ENCODE data around the gene CNN1. TPM values are rescaled to one million over a fixed set of nuclear protein-coding genes. Genes with fewer than 3 reads are reported as not detected.

CNN1 gene
- polyA plus RNA-seq, 1 of the 3 experiments (the other 2 are of a cell fraction): 4.6 TPM

DNA sequence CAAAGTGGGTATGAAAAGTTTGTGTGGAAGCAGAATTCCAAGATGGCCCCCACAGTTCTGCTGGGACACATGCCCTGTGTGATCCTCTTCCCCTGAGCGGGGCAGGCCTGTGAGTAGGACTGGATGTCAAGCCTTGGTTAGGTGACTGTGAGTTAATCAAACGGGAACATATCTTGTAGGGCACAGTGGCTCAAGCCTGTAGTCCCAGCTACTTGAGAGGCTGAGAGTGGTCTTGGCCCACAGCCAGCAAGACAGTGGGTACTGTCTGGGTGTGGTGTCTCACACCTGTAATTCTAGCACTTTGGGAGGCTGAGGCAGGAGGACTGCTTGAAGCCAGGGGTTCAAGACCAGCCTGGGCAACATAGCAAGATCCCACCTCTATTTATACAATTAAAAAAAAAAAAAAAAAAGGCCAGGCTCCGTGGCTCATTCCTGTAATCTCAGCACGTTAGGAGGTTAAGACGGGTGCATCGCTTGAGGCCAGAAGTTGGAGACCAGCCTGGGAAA is 39.4 kb upstream of the CNN1 start (continued):
- TF ChIP-seq SMC3 (IDR thresholded peaks at IDR 0.05; ENCODE audit: low read depth, low read length) (no peak), FOXM1 (IDR thresholded peaks at IDR 0.05; ENCODE audit: low read depth) (no peak), FOSL2 (IDR thresholded peaks at IDR 0.05; ENCODE audit: borderline replicate concordance, low read depth) (no peak)

DNA sequence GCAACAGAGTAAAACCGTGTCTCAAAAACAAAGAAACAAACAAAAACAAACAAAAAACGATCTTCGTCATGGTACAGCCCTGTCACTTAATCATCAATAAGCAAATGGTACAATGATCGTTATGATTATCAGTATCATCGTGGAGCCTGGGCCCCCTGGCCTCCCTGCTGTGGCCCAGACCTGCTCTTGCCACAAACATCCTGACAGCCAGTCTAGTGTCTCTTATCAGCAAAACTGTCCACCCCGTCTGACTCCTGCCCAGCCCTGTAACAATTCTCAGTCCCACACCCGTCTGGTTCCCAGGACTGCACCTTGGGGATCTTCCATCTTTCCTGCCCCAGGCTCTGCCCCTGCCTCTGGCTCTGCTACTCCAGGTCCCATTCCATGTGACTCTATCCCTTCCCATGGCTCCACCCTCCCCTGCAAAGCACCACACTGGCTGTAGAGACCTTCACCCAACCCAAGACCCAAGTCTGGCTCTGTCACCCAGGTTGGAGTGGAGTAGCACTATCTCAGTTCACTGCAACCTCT is 38.7 kb upstream of the CNN1 start:
- no peaks in the 10 kb centered on the region for H3K9me3 ChIP-seq
- no peak overlapping the region; a peak in 1 of 4 replicates for H3K27ac ChIP-seq (ENCODE audit: low read depth in 2 of 2, low read length in 1 of 2)
- H3K27me3 ChIP-seq (ENCODE audit: insufficient read depth): no peaks in the 10 kb centered on the region
- no peak overlapping the region for H2AFZ ChIP-seq (ENCODE audit: low read depth)
- no peak for TF ChIP-seq RAD21 (IDR thresholded peaks at IDR 0.05; ENCODE audit: low read length)
- TF ChIP-seq, protein P1, sequence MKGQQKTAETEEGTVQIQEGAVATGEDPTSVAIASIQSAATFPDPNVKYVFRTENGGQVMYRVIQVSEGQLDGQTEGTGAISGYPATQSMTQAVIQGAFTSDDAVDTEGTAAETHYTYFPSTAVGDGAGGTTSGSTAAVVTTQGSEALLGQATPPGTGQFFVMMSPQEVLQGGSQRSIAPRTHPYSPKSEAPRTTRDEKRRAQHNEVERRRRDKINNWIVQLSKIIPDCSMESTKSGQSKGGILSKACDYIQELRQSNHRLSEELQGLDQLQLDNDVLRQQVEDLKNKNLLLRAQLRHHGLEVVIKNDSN (IDR thresholded peaks at IDR 0.05; ENCODE audit: borderline replicate concordance, low read depth): no peak
- no peak for TF ChIP-seq CHD2 (IDR thresholded peaks at IDR 0.05; ENCODE audit: low read length, partially characterized antibody)
- H3K79me2 ChIP-seq (ENCODE audit: insufficient read depth): peaks cover 21% of the 10 kb centered on the region; the same call in 1 of the 2 replicates
- WGBS (ENCODE audit: low lambda C conversion rate): 87% methylated on average over 7 of the region's 7 CpGs
- H3K4me3 ChIP-seq (ENCODE audit: low read depth in 2 of 2, low read length in 1 of 2): no peak overlapping the region
- H4K20me1 ChIP-seq (ENCODE audit: insufficient read depth): peaks cover 8% of the 10 kb centered on the region; the same call in 1 of the 2 replicates
- H3K9me2 ChIP-seq: no peaks in the 10 kb centered on the region
- CTCF ChIA-PET: interaction anchor here (1.3 kb wide), 1 partner anchor 15 kb away, joined by 3 read pairs; no protein-coding TSS in a partner anchor
- peaks cover 3% of the 10 kb centered on the region for H3F3A ChIP-seq (replicated peaks; ENCODE audit: insufficient read depth)
- H3K4me2 ChIP-seq: no peak overlapping the region
- no peak overlapping the region for H3K9ac ChIP-seq
- peaks cover 0 to 7% of the 10 kb centered on the region in 2 experiments for H3K36me3 ChIP-seq (replicated peaks in 1 of 2; ENCODE audit: control insufficient read depth in 1 of 2, insufficient read depth in 2 of 2, low read length in 1 of 2)
- peaks cover 4 to 9% of the 10 kb centered on the region in 2 experiments; a peak in 1 of 4 replicates for H3K4me1 ChIP-seq (ENCODE audit: control insufficient read depth in 1 of 2, insufficient read depth in 2 of 2, low read depth in 1 of 2, low read length in 1 of 2)
- POLR2A ChIA-PET: no interaction called here
- peak; percentile 21 for DNase-seq

DNA sequence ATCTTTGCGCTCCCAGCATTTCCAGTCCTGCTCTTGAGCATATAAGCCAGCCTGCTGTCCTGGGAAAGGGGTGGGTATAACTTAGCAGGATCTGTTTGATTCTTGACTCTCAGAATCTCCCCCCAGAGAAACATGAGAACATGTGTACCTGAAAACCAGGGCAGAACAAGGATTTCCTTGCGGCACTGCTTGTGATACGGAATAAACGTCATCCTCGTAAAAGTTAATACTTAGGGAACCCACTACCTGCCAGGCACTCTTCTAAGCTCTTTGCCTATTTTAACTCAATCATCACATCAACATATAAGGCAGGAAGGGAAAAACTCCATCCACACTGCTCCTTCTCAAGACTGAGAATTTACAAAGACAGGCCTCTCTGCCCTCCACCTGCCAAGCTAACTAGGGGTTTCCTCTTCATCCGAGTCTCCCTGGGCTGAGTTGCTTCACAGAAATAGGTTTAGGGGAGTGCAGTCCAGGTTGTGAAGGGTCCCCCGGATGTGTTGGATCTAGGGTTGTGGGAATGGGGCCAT is 34.1 kb upstream of the CNN1 start:
- CTCF ChIA-PET: no interaction called here
- TF ChIP-seq FOXM1 (IDR thresholded peaks at IDR 0.05; ENCODE audit: low read depth) (no peak), MXI1 (IDR thresholded peaks at IDR 0.05; ENCODE audit: low read depth, low read length) (no peak), SMC3 (IDR thresholded peaks at IDR 0.05; ENCODE audit: low read depth, low read length) (no peak), YY1 (IDR thresholded peaks at IDR 0.05; ENCODE audit: low read depth) (no peak), MEF2A (IDR thresholded peaks at IDR 0.05; ENCODE audit: borderline replicate concordance, low read depth) (no peak), FOSL2 (IDR thresholded peaks at IDR 0.05; ENCODE audit: borderline replicate concordance, low read depth) (no peak), EZH2phosphoT487 (IDR thresholded peaks at IDR 0.05; ENCODE audit: borderline replicate concordance, low read depth) (no peak), TEAD4 (IDR thresholded peaks at IDR 0.05; ENCODE audit: borderline replicate concordance, insufficient read depth) (no peak), POLR2AphosphoS5 (IDR thresholded peaks at IDR 0.05; ENCODE audit: low read depth, low read length) (no peak), ELF1 (IDR thresholded peaks at IDR 0.05) (no peak), GABPA (IDR thresholded peaks at IDR 0.05; ENCODE audit: low read depth) (no peak)
- TF ChIP-seq, protein P1 (IDR thresholded peaks at IDR 0.05; ENCODE audit: borderline replicate concordance, low read depth): no peak
- TF ChIP-seq, protein P2, sequence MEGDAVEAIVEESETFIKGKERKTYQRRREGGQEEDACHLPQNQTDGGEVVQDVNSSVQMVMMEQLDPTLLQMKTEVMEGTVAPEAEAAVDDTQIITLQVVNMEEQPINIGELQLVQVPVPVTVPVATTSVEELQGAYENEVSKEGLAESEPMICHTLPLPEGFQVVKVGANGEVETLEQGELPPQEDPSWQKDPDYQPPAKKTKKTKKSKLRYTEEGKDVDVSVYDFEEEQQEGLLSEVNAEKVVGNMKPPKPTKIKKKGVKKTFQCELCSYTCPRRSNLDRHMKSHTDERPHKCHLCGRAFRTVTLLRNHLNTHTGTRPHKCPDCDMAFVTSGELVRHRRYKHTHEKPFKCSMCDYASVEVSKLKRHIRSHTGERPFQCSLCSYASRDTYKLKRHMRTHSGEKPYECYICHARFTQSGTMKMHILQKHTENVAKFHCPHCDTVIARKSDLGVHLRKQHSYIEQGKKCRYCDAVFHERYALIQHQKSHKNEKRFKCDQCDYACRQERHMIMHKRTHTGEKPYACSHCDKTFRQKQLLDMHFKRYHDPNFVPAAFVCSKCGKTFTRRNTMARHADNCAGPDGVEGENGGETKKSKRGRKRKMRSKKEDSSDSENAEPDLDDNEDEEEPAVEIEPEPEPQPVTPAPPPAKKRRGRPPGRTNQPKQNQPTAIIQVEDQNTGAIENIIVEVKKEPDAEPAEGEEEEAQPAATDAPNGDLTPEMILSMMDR (IDR thresholded peaks at IDR 0.05): no peak
- TF ChIP-seq, protein P3, sequence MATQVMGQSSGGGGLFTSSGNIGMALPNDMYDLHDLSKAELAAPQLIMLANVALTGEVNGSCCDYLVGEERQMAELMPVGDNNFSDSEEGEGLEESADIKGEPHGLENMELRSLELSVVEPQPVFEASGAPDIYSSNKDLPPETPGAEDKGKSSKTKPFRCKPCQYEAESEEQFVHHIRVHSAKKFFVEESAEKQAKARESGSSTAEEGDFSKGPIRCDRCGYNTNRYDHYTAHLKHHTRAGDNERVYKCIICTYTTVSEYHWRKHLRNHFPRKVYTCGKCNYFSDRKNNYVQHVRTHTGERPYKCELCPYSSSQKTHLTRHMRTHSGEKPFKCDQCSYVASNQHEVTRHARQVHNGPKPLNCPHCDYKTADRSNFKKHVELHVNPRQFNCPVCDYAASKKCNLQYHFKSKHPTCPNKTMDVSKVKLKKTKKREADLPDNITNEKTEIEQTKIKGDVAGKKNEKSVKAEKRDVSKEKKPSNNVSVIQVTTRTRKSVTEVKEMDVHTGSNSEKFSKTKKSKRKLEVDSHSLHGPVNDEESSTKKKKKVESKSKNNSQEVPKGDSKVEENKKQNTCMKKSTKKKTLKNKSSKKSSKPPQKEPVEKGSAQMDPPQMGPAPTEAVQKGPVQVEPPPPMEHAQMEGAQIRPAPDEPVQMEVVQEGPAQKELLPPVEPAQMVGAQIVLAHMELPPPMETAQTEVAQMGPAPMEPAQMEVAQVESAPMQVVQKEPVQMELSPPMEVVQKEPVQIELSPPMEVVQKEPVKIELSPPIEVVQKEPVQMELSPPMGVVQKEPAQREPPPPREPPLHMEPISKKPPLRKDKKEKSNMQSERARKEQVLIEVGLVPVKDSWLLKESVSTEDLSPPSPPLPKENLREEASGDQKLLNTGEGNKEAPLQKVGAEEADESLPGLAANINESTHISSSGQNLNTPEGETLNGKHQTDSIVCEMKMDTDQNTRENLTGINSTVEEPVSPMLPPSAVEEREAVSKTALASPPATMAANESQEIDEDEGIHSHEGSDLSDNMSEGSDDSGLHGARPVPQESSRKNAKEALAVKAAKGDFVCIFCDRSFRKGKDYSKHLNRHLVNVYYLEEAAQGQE (IDR thresholded peaks at IDR 0.05; ENCODE audit: low read depth, low read length): no peak

More for the DNA sequence above, 34.1 kb upstream of the CNN1 start:
- Histone ChIP-seq H2AFZ (ENCODE audit: low read depth) (peak overlapping the region; percentile 86), H3K4me2 (peak overlapping the region; percentile 88), H3K79me2 (ENCODE audit: insufficient read depth) (peaks cover 22% of the 10 kb centered on the region; the same call in 1 of the 2 replicates), H4K20me1 (ENCODE audit: insufficient read depth) (no peaks in the 10 kb centered on the region), H3K9me3 (no peaks in the 10 kb centered on the region), H3K4me3 (ENCODE audit: low read depth in 2 of 2, low read length in 1 of 2) (peak overlapping the region; percentile 64 to 78), H3K36me3 (replicated peaks in 1 of 2; ENCODE audit: control insufficient read depth in 1 of 2, insufficient read depth in 2 of 2, low read length in 1 of 2) (no peaks in the 10 kb centered on the region), H3K9ac (peak overlapping the region; percentile 96), H3F3A (replicated peaks; ENCODE audit: insufficient read depth) (peaks cover 7% of the 10 kb centered on the region), H3K4me1 (ENCODE audit: control insufficient read depth in 1 of 2, insufficient read depth in 2 of 2, low read depth in 1 of 2, low read length in 1 of 2) (peaks cover 9 to 14% of the 10 kb centered on the region in 2 experiments; a peak in 2 of 4 replicates), H3K27ac (ENCODE audit: low read depth in 2 of 2, low read length in 1 of 2) (peak overlapping the region; percentile 55 to 84; a peak in 3 of 4 replicates), H3K27me3 (ENCODE audit: insufficient read depth) (no peaks in the 10 kb centered on the region), H3K9me2 (no peaks in the 10 kb centered on the region)
- no peak for DNase-seq
- 69% methylated on average over 7 of the region's 7 CpGs for whole genome bisulfite sequencing (ENCODE audit: low lambda C conversion rate)
- POLR2A ChIA-PET: interaction anchor here (1.2 kb wide), 2 partner anchors 25 to 55 kb away, joined by 3 read pairs; partner anchors contain the start of genes ECSIT and ELOF1
